NCI-H2081 (cell line): ENCODE measurements around the gene TMC7.
A peak's percentile ranks its signal among the peaks of the same experiment; 100 is the strongest.
"Not testable (repeated sequence)": the region's sequence is repeated elsewhere in the genome, so short reads cannot be mapped to it uniquely, and the experiment has no call there.

Source experiments
- DNase-seq, 2 experiments: peaks; one replicate each; lab custom pipeline; 2025; lab: John Stamatoyannopoulos, UW

TMC7 gene

GRCh38 chr16:18979936-18980335 is 3.8 kb upstream of the TMC7 start:
- peak; percentile 31 to 33 for DNase-seq

- no peak for DNase-seq
Observed at GRCh38 chr16:18984435-18985005, 786 bp downstream of the TMC7 start.

GRCh38 chr16:18985256-18985655 is 1.5 kb downstream of the TMC7 start:
- not testable (repeated sequence) for DNase-seq

- not testable (repeated sequence) for DNase-seq
Observed at GRCh38 chr16:18991731-18992130, 8.0 kb downstream of the TMC7 start.

GRCh38 chr16:18993531-18993930 is 9.8 kb downstream of the TMC7 start:
- DNase-seq, result not testable (repeated sequence)

GRCh38 chr16:18994181-18994580 is 10.4 kb downstream of the TMC7 start:
- DNase-seq, result not testable (repeated sequence)

GRCh38 chr16:18995406-18995805 is 11.7 kb downstream of the TMC7 start:
- DNase-seq, result not testable (repeated sequence)

- not testable (repeated sequence) for DNase-seq
Observed at GRCh38 chr16:18996536-18996935, 12.8 kb downstream of the TMC7 start.

- not testable (repeated sequence) for DNase-seq
Observed at GRCh38 chr16:18997001-18997400, 13.3 kb downstream of the TMC7 start.

- no peak for DNase-seq
Observed at GRCh38 chr16:18999045-18999393, 15.3 kb downstream of the TMC7 start.

- DNase-seq, result no peak
Observed at GRCh38 chr16:19001788-19002187, 18.1 kb downstream of the TMC7 start.

GRCh38 chr16:19003935-19004334 is 20.2 kb downstream of the TMC7 start:
- no peak for DNase-seq

GRCh38 chr16:19005561-19006445 is 22.1 kb downstream of the TMC7 start:
- DNase-seq, result no peak

- no peak for DNase-seq
Observed at GRCh38 chr16:19006446-19007315, 22.9 kb downstream of the TMC7 start.

GRCh38 chr16:19008245-19009169 is 24.8 kb downstream of the TMC7 start:
- DNase-seq, result no peak

- DNase-seq, result no peak
Observed at GRCh38 chr16:19011169-19011731, 27.5 kb downstream of the TMC7 start.

GRCh38 chr16:19014461-19014860 is 30.7 kb downstream of the TMC7 start:
- DNase-seq, result no peak

GRCh38 chr16:19017179-19017578 is 33.4 kb downstream of the TMC7 start:
- no peak for DNase-seq

GRCh38 chr16:19020689-19021088 is 37.0 kb downstream of the TMC7 start:
- DNase-seq, result no peak

GRCh38 chr16:19021747-19022146 is 38.0 kb downstream of the TMC7 start:
- DNase-seq, result no peak

GRCh38 chr16:19027416-19027815 is 43.7 kb downstream of the TMC7 start:
- DNase-seq, result no peak
